OCI-M2 (cell line): ENCODE data around the gene AHI1.
"Not testable (repeated sequence)": the region's sequence is repeated elsewhere in the genome, so short reads cannot be mapped to it uniquely, and the experiment has no call there.

ENCODE experiments used
- DNase-seq: peaks from one replicate; lab custom pipeline; 2025; ENCODE audit not compliant: unreplicated experiment; lab: John Stamatoyannopoulos, UW

Gene AHI1

DNA sequence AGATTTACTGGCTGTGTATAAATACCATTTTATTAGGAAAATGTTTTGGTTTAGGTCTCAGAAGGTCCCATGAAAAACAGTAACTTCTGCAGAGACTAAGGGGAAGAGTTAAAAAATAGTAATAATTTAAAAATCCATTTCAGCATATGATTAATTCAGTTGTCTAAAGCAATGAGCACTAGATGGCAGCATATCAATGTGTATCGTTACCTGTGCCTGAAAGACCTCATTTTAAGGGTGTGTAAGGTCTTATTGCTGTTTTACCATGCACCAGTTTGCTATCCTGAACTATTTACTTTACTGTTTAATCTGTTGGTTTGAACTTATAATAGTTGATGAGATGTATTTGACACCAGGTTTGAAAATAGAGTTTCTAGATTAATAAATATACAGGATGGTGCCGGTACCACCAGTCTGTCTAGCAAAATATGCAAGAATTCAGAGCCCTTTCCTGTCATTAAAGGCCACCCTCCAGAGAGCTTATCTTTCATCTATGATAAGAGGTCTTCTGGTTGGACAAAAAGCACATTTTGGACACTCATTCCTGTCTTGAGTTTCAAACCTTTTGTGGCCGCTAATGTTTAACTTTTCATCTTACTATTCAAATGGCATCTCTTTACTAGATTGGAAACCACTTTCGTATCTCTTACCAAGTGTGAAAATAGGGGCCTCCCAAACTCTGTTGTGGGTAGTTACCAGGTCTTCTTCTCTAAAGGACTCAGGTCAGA, 8.9 kb upstream of the AHI1 start:
- peak; percentile 26 for DNase-seq

DNA sequence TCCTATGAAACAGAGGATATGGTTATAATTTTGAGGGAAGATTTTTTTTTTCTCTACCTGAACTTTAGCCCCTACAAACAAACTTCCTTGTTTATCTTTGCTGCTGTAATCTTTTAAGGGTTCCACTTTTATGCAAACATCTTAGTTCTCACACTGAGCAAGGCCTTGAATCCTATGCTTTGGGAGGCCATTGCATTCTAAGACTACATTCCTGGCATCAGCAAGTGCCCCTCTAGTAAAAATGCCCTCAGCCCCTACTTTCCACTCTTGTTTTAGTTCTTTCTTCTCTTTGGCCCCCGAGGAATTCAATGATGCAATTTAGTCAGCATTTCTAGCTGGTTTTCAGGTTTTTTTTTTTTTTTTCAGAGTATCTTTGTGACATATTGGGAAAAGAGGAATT, 8.1 kb upstream of the AHI1 start:
- DNase-seq: no peak

DNA sequence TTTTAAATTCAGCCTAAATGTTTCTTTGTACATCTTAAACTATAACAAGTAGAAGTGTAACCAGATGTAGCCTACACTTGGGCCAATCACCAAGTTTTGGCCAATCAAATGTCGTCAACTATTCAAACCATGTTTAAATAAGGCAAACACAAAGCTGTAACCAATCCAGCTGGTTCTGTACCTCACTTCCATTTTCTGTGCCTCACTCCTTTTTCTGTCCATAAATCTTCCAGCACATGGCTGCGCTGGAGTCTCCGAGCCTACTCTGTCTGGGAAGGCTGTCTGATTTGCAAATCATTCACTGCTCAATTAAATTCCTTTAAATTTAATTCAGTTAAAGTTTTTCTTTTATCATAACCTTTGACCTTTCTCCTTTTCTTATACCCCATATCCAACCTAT, 7.7 kb upstream of the AHI1 start:
- DNase-seq: no peak

DNA sequence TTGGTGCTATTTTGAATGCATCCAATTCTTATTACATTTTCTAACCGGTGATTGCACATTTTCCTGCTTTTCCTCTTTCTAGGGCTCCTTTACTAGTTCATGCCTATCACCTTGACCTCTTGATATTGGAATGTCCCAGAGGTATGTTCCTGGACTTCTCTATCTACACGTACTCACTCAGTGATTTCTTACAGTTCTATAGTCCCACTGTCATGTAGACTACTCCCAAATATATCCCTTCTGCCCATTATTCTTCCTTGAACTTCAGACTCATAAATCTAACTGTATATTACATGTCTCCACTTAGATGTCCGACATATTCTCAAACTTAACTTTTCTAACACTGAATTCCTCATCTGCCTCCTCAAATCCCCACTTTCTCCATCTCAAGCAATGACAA, 7.2 kb upstream of the AHI1 start:
- no peak for DNase-seq

DNA sequence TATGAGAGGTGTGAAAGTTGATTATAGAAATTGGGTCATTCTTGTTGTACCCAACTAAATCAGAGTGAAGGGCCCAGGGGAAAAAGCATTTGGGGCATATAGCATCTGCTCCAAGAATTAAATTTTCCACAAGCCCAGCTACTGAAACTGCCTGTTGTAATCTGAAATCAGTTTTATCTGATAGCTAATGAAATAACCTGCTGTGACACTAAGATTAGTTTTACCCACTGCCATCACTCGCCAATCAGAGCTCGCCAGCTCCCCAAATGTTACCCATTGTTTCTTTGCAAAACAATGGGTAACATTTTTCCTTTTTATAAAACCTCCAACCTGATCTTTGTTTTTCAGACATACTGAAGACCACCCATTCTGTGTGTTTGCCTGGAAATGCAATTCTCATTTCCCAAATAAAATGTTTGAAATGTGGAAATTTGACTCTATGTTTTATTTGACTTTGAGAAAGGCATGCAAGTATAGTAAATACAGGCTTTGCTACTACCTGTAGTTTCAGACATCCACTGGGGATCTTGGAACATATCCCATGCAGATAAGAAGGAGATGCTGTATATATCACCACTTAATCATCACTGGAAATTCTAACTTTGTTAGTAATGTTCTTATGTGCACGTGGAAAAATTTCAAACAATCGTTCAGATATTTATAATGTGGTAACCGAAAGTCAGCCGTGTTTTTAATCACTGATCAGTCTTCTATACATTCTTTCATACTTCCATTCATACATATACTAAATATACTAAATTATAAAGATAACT, 6.3 kb upstream of the AHI1 start:
- no peak for DNase-seq

DNA sequence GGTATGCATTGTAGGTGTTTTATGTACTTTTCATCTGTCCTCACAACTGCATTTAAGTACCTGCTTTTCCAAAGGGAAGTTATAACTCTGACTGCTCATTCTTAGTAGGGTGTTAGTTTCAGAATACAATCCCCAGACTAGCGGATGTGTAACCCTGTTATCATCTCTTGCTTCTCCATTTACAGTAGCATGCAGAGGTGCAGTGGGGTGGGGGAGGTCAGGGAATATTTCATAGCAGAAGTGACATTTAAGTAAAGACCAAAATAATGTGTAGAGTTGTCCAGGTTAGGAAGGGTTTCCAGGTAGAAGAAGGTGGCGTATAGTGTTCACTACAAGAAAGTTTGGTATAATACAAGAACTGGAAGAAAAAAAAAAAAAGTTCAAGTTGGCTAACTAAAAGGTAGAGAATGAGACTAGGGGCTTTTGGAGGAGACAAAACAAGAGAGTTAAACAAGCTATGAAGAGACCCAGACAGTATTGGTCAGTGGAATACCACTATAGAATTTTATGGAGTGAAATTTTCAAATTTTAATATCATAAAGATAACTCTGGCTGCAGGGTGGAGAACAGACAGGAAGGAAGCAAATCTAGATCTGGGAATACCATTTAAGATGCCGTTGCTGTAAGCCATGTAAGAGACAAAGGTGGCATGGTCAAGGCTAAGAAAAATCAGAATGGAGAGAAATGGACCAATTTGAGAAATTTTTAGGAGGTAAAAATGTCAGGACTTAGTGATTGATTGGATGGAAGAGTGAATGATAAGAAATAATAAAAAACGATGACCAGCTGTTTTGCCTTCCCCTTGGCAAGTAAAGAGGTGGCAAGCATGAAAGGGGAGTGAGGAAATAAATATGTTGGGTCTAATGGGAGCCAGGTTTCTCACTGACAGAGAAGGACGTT, 2.2 kb upstream of the AHI1 start:
- no peak for DNase-seq

DNA sequence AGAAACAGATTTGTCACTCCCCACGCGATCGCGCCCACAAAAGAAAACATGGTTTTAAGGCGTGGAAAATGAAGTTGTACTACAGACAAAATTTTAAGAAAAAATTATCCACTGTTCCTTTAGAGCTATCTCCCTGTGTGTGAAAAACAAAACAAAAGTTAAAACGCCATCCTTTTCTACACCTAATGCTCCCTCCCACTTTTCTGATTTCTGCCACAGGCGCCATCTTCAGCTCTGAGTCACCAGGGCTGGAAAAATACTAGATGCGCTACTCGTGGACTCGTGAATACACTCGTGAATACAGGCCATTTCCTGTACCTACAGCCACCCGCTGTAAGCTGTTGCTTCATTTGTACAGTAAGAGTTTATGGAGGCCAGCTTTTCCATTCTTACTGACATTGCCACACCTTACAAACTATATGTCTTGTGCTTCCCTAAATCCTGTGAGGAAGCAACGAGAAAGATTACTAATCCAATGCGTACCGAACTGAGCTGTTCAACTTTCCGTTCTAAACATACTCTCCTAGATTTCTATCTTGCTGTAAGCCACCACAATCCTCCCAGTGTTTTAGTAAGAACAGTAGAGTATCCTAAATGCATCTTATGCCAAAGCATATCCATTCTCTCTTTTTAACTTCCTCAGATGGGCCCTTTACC, 773 bp upstream of the AHI1 start:
- peak; percentile 35 for DNase-seq

DNA sequence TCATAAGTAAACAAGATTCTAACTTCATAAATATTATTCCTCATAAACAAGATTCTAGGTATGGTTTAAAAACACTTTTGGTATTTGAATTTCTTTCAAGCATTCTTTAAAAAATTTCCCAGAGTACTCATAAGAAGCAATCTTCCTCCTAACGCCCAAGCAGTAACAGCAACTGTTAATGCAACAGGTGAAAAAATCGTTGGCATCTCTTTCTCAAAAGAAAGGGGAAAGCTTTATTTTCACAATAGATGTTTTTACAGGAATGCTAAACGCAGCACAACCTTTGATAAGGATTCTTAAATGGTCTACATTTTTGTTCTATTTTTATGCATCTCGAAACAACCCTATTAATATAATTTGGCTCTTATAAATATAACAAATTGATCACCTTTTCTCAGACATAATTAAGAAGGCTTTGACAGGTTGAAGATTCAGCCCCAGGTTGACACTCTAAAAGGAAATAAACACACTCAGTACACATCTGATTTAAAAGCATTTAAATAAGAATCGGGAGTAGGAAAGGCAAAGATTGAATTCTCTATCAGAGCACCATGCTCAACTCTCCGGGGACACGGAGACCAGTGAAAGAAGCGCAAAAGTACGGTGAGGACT, 634 bp downstream of the AHI1 start:
- no peak for DNase-seq

DNA sequence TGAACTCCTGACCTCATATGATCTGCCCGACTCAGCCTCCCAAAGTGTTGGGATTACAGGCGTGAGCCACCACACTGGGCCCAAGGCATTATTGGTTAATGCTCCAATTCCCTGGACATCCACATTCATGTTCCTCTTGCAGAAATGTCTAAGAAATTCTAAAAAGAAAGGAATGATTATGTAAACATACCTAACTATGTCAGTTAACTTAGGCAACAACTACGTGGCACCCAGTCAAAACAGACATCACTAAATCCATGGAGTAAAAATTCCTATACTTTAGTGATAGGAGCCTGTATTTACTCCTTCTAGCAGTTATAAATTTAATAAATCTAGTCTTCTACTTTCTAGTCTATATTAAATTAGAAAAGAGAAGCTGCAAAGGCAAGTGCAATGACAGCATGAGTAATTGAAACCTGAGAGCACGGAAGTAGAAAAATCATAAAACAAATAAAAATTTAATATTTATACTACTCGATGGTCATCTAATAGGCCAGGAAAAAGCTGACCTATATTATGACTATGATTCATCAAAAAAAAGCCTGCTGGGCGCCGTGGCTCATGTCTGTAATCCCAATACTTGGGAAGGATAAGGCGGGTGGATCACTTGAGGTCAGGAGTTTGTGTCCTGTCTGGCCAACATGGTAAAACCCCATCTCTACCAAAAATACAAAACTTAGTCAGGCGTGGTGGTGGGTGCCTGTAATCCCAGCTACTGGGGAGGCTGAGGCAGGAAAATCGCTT, 4.2 kb downstream of the AHI1 start:
- DNase-seq: no peak

DNA sequence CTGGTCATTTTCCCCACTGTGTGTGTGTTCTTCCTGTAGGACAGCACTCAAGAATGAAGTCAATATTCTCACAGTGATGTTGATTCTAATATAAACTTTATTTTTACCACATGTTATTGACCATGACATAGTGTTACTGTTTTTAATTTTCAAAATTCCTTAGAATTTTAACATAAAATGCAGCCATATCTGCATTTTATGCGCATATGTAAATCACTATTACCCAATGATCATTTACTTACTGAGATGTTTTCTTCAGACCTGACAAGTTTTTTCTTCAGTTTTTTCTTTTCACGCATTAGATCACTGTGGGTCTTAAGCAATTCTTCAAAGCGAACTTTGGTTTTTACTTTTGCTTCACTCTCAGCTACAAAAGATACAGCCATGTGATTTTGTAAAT, 7.2 kb downstream of the AHI1 start:
- no peak for DNase-seq

DNA sequence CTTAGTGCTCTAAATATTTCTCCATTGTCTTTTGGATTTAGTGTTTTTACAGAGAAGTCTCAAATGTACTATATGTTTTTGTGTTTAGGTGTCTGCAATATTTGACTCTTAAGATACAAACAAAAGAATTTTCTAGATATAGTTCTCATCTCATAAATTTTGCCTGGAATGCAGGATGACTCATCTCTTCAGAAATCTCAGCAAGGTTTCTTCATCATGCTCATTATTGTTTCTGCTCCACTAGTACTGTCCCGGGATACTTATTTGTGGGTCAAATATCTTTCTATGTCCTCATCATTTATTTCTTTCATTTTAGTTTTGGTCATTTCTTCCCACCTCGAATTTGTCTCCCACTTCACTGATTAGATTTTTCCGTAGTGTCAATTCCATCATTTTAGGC, 9.5 kb downstream of the AHI1 start:
- DNase-seq: no peak

DNA sequence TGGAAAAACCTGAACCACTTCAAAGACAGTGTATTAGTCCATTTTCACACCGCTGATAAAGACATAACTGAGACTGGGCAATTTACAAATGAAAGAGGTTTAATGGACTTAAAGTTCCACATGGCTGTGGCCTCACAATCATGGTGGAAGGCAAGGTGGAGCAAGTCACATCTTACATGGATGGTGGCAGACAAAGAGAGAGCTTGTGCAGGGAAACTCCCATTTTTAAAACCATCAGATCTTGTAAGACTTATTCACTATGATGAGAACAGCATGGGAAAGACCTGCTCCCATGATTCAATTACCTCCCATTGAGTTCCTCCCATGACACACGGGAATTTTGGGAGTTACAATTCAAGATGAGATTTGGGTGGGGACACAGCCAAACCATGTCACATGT, 13.6 kb downstream of the AHI1 start:
- DNase-seq: not testable (repeated sequence)

DNA sequence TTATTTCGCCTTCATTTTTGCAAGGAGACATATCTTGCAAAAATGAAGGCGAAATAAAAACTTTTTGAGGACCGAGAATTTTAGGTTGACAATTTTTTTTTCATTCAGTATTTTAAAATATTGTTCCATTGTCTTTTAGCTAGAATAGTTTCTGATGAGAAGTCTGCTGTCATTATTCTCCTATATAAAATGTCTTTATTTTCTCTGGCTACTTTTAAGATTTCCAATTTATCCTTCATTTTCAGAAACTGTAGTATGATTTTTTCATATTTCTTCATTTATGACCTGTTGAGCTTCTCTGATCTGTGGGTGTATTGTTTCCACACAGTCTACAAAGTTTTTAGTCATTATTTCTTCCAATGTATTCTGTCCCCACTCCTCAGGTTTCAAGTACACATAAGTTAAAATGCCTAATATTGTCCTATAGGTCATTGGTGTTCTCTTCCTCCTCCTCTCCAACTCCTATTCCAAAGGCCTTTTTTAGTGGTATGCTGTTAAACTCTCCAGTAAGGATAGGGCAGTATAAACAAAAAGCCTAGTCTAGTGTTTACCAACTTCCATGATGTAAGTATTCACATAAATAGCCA, 15.7 kb downstream of the AHI1 start:
- no peak for DNase-seq

DNA sequence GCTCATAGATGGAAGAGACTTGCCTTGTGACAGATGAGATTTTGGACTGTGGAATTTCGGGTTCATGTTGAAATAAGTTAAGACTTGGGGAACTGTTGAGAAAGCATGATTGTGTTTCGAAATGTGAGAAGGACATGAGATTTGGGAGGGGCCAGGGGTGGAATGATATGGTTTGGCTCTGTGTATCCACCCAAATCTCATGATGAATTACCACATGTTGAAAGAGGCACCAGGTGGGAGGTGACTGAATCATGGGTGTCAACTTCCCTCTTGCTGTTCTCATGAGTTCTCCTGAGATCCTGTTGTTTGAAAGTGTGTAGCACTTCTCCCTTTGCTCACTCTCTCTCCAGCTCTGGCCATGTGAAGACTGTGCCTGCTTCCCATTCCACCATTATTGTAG, 17.9 kb downstream of the AHI1 start:
- no peak for DNase-seq

DNA sequence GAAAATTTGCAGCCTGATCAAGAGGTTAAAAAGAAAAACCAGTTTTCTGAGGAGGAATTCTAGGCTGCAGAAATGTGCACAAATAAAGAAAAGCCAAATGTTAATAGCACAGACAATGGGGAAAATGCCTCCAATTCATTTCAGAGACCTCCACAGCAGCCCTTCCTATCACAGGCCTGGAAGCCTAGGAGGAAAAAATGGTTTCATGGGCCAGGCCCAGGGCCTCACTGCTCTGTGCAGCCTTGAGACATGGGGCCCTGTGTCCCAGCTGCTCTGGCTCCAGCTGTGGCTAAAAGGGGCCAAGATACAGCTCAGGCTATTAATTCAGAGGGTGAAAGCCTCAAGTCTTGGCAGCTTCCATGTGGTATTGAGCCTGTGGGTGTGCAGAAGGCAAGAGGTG, 18.9 kb downstream of the AHI1 start:
- DNase-seq: no peak

DNA sequence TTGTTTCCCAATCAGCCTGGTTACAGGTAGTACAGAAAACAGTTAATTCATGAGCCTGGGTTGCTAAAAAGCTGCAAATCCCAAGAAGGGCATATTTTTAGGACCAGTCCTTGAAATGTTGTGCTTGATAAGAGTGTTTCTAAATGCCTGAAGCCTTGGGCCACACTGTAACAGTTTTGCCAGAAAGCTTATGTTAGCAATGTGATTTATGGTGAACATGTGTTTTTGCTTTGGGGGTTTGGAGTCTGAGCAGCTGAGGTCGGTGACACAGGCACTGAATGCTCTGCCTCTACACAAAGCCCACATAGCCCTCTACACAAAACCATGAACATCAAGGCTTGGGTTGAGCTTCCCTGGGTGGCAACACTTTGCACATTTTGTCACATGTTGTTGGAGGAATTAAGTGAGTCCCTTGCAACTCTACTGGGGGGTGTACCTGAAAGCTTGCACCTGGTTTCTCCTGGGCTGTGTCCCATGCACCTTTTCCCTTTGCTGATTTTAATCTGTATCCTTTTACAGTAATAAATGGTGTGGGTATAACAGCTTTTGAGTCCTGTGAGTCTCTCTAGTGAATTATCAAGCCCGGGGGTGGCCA, 22.2 kb downstream of the AHI1 start:
- no peak for DNase-seq

DNA sequence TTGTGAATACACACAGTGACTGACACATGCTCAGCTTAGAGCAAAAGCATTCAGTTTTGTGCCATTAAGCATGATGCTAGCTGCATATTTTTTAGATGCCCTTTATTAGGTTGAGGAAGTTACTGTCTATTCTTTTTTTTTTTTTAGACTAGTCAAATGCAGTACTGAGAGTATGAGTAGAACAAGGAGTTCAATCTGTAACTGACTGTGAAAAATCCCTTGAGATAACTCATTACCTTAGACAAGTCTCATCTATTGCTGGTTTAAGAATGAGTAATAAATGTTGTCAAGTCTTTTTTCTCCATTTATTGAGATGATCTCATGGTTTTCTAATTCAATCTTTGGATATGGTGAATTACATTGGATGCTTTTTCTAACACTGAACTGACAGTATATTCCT, 23.2 kb downstream of the AHI1 start:
- no peak for DNase-seq

DNA sequence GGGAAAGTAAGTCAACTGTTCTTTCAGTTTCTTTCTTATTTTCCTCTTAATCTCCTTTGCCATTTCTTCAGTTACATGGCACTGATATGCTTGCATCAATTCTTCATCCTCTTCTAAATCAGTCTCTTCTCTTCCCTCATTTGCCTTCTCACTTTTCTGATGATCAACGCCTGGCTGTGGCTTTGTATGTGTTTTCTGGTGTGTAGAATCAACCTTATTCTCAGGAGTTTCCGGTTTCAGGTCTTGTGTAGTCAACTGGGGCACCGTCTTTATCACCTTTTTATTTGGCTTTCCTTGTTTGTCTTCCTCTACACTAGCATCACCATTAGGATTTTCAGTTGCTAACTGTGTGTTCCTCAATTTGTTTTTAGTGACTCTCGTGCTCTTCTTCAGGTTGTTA, 31.6 kb downstream of the AHI1 start:
- DNase-seq: no peak

DNA sequence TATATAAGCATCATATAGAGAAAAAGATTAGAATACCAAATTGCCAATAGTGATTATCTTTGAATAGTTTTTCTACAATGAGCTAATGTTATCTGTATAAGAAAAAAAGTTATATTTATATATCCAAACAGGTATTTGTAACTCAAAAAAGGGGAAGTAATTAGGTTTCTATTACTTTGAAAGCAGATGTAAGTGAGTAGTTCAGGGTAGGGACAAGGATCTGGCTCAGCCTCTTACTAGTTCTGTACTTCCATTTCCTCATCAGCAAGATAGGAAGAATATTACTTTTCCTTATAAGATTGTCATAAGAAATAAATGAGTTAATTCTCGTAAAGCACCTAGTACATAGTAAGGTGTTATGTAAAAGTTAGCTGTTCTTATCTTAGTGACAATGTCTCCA, 32.2 kb downstream of the AHI1 start:
- no peak for DNase-seq
